ENCODE data around the gene RRP1B.
"Not testable (repeated sequence)": the region's sequence is repeated elsewhere in the genome, so short reads cannot be mapped to it uniquely, and the experiment has no call there.

RRP1B gene

GRCh38 chr21:43676391-43676790 lies 17.0 kb downstream of the RRP1B start:
- no peak for DNase-seq

GRCh38 chr21:43679951-43680350 lies 20.6 kb downstream of the RRP1B start:
- DNase-seq: no peak

GRCh38 chr21:43680421-43680820 lies 21.1 kb downstream of the RRP1B start:
- not testable (repeated sequence) for DNase-seq

GRCh38 chr21:43681650-43682049 lies 22.3 kb downstream of the RRP1B start:
- DNase-seq: no peak

GRCh38 chr21:43684424-43684823 lies 25.1 kb downstream of the RRP1B start:
- no peak for DNase-seq

- DNase-seq: no peak
Observed at GRCh38 chr21:43686811-43687565, 27.6 kb downstream of the RRP1B start.

- peak in 1 of 2 experiments; percentile 3 for DNase-seq
Observed at GRCh38 chr21:43687566-43688399, 28.4 kb downstream of the RRP1B start.

- no peak for DNase-seq
Observed at GRCh38 chr21:43688906-43689305, 29.5 kb downstream of the RRP1B start.

- DNase-seq: no peak
Observed at GRCh38 chr21:43689556-43690337, 30.4 kb downstream of the RRP1B start.

- DNase-seq: no peak
Observed at GRCh38 chr21:43690346-43690745, 31.0 kb downstream of the RRP1B start.

GRCh38 chr21:43691086-43691795 lies 31.9 kb downstream of the RRP1B start:
- DNase-seq: no peak

- no peak for DNase-seq
Observed at GRCh38 chr21:43691801-43692200, 32.4 kb downstream of the RRP1B start.

- no peak for DNase-seq
Observed at GRCh38 chr21:43692949-43693348, 33.6 kb downstream of the RRP1B start.

GRCh38 chr21:43693981-43694380 lies 34.6 kb downstream of the RRP1B start:
- DNase-seq: no peak

- no peak for DNase-seq
Observed at GRCh38 chr21:43694437-43695079, 35.2 kb downstream of the RRP1B start.

GRCh38 chr21:43696214-43696613 lies 36.9 kb downstream of the RRP1B start:
- no peak for DNase-seq

GRCh38 chr21:43697758-43698643 lies 38.6 kb downstream of the RRP1B start:
- DNase-seq: no peak

- not testable (repeated sequence) for DNase-seq
Observed at GRCh38 chr21:43699492-43699777, 40.1 kb downstream of the RRP1B start.

- DNase-seq: no peak
Observed at GRCh38 chr21:43699933-43700599, 40.7 kb downstream of the RRP1B start.

- DNase-seq: no peak
Observed at GRCh38 chr21:43701936-43702784, 42.8 kb downstream of the RRP1B start.

Measured in Kasumi-1 (cell line).